HepG2 (cell line): Measurements from ENCODE around the gene SPHK1. TPM values are rescaled to one million over a fixed set of nuclear protein-coding genes. Genes with fewer than 3 reads are reported as not detected.

Experiments
- BRD4 ChIP-seq: sonication (generic); formaldehyde crosslinking; IDR thresholded peaks from 2 replicates; pipeline ENCODE4 v1.4.0; 2020; ENCODE audit warnings: missing genetic modification reagents
- CEBPG ChIP-seq: IDR thresholded peaks from 2 replicates; pipeline ENCODE4 v1.6.1; 2016
- CREM ChIP-seq, 2 experiments: sonication (generic) in 1 of 2; formaldehyde crosslinking in 1 of 2; IDR thresholded peaks; 2 replicates each; pipeline versions ENCODE4 v1.4.0 to v1.6.1; 2016 to 2020; ENCODE audit warnings: antibody characterized with exemption in 1 of 2, mild to moderate bottlenecking in 1 of 2, missing genetic modification reagents in 1 of 2
- DMAP1 ChIP-seq: IDR thresholded peaks from 2 replicates; pipeline ENCODE4 v1.6.1; 2016
- FOXA1 ChIP-seq, 2 experiments: fragments of 450-650 bp in 1 of 2; sonication (generic) in 1 of 2; formaldehyde crosslinking in 1 of 2; IDR thresholded peaks; 2 replicates each; pipeline versions ENCODE4 v1.4.0 to v1.6.1; 2016 to 2020; ENCODE audit warnings: missing genetic modification reagents in 1 of 2
- IRF9 ChIP-seq: sonication (generic); formaldehyde crosslinking; IDR thresholded peaks from 2 replicates; pipeline ENCODE4 v1.8.0; 2022; ENCODE audit warnings: missing genetic modification reagents, mild to moderate bottlenecking, borderline replicate concordance
- KLF9 ChIP-seq: IDR thresholded peaks from 2 replicates; pipeline ENCODE4 v1.6.1; 2016; ENCODE audit warnings: low read depth
- NCOA1 ChIP-seq: sonication (generic); formaldehyde crosslinking; IDR thresholded peaks from 2 replicates; pipeline ENCODE4 v1.9.0; 2021; ENCODE audit warnings: missing genetic modification reagents
- NFKBIZ ChIP-seq: IDR thresholded peaks from 2 replicates; pipeline ENCODE4 v1.6.1; 2018; ENCODE audit warnings: missing genetic modification reagents, missing compliant biosample characterization
- NONO ChIP-seq, 2 experiments: fragments of 450-650 bp in 1 of 2; sonication (generic) in 1 of 2; formaldehyde crosslinking in 1 of 2; IDR thresholded peaks in 1 of 2; conservative IDR thresholded peaks in 1 of 2; 2 replicates each; pipeline versions ENCODE4 v1.6.1 to v1.8.0; 2017 to 2022; ENCODE audit warnings: mild to moderate bottlenecking in 1 of 2, missing genetic modification reagents in 1 of 2, moderate library complexity in 1 of 2
- SMYD3 ChIP-seq: sonication (generic); formaldehyde crosslinking; IDR thresholded peaks from 2 replicates; pipeline ENCODE4 v1.8.1; 2023; ENCODE audit warnings: mild to moderate bottlenecking, missing genetic modification reagents
- SP5 ChIP-seq: IDR thresholded peaks from 2 replicates; pipeline ENCODE4 v1.6.1; 2016; ENCODE audit warnings: low read depth, borderline replicate concordance
- TBX3 ChIP-seq: fragments of 450-650 bp; IDR thresholded peaks from 2 replicates; pipeline ENCODE4 v1.6.1; 2017; ENCODE audit warnings: antibody characterized with exemption, mild to moderate bottlenecking, inconsistent platforms, borderline replicate concordance
- WIZ ChIP-seq: sonication (generic); formaldehyde crosslinking; IDR thresholded peaks from 2 replicates; pipeline ENCODE4 v1.5.1; 2020; ENCODE audit warnings: mild to moderate bottlenecking, missing genetic modification reagents
- ZBTB42 ChIP-seq: sonication (generic); formaldehyde crosslinking; IDR thresholded peaks from 2 replicates; pipeline ENCODE4 v1.5.0; 2020; ENCODE audit warnings: mild to moderate bottlenecking, missing genetic modification reagents
- ZNF10 ChIP-seq: sonication (generic); formaldehyde crosslinking; IDR thresholded peaks from 2 replicates; pipeline ENCODE4 v1.4.0; 2020; ENCODE audit warnings: mild to moderate bottlenecking, low read depth, missing genetic modification reagents, borderline replicate concordance
- ZNF180 ChIP-seq: sonication (generic); formaldehyde crosslinking; IDR thresholded peaks from 2 replicates; pipeline ENCODE4 v1.4.0; 2020; ENCODE audit warnings: low read depth, missing genetic modification reagents, borderline replicate concordance
- ZNF20 ChIP-seq: sonication (generic); formaldehyde crosslinking; IDR thresholded peaks from 2 replicates; pipeline ENCODE4 v1.4.0; 2020; ENCODE audit warnings: mild to moderate bottlenecking, moderate library complexity, missing genetic modification reagents
- ZNF552 ChIP-seq: sonication (generic); formaldehyde crosslinking; IDR thresholded peaks from 2 replicates; pipeline ENCODE4 v1.9.0; 2022; ENCODE audit warnings: missing genetic modification reagents, mild to moderate bottlenecking, borderline replicate concordance
- ZNF557 ChIP-seq: sonication (generic); formaldehyde crosslinking; IDR thresholded peaks from 2 replicates; pipeline ENCODE4 v1.4.0; 2020; ENCODE audit warnings: missing genetic modification reagents
- ZNF737 ChIP-seq: sonication (generic); formaldehyde crosslinking; IDR thresholded peaks from 2 replicates; pipeline ENCODE4 v1.5.0; 2020; ENCODE audit warnings: missing genetic modification reagents, mild to moderate bottlenecking, borderline replicate concordance
- ZNF839 ChIP-seq: sonication (generic); formaldehyde crosslinking; IDR thresholded peaks from 2 replicates; pipeline ENCODE4 v1.4.0; 2020; ENCODE audit warnings: missing genetic modification reagents, mild to moderate bottlenecking, borderline replicate concordance
- polyA plus RNA-seq, 8 experiments: library from polyadenylated mRNA; depleted of rRNA in 3 of 8; stranded (reverse) in 7 of 8; unstranded in 1 of 8; fragments of >200 nt; fragmentation: Illumina TruSeq in 4 of 8; extraction: Trizol in 4 of 8; gene quantifications; 2 replicates each; pipeline versions ENCODE4 v1.2.1 to v1.2.3, GENCODE V29; 2011 to 2016; ENCODE audit warnings: low read depth in 4 of 8, missing spikeins in 1 of 8, mixed read lengths in 1 of 8; ENCODE audit not compliant: insufficient read depth in 1 of 8
- total RNA-seq, 5 experiments: library from RNA; depleted of rRNA; stranded (reverse); fragments of >200 nt; fragmentation: Illumina TruSeq; extraction: Trizol; gene quantifications; 2 replicates each; pipeline ENCODE4 v1.2.3, GENCODE V29; 2016; ENCODE audit warnings: low read depth in 1 of 5
- TF ChIP-seq, protein P1 (sequence below): sonication (generic); formaldehyde crosslinking; IDR thresholded peaks from 2 replicates; pipeline ENCODE4 v1.5.1; 2020; ENCODE audit warnings: missing genetic modification reagents, mild to moderate bottlenecking, borderline replicate concordance
- TF ChIP-seq, protein P2 (sequence below): IDR thresholded peaks from 2 replicates; pipeline ENCODE4 v1.6.1; 2016

Gene SPHK1
- total and polyA plus RNA-seq, 2 of the 13 experiments (the other 11 are each of a cell fraction or from before 2014, with no cell fraction given): 129 to 160 TPM

- TF ChIP-seq, protein P1, sequence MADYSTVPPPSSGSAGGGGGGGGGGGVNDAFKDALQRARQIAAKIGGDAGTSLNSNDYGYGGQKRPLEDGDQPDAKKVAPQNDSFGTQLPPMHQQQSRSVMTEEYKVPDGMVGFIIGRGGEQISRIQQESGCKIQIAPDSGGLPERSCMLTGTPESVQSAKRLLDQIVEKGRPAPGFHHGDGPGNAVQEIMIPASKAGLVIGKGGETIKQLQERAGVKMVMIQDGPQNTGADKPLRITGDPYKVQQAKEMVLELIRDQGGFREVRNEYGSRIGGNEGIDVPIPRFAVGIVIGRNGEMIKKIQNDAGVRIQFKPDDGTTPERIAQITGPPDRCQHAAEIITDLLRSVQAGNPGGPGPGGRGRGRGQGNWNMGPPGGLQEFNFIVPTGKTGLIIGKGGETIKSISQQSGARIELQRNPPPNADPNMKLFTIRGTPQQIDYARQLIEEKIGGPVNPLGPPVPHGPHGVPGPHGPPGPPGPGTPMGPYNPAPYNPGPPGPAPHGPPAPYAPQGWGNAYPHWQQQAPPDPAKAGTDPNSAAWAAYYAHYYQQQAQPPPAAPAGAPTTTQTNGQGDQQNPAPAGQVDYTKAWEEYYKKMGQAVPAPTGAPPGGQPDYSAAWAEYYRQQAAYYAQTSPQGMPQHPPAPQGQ (CRISPR knock-in tag): peak; percentile 91; the same call in 1 of the 2 replicates
- peak; percentile 28; the same call in 1 of the 2 replicates for TF ChIP-seq CEBPG
- peak; percentile 97 for TF ChIP-seq ZNF552 (CRISPR knock-in tag)
- TF ChIP-seq BRD4: no peak; the same call in none of the 2 replicates
- TF ChIP-seq, protein P2, sequence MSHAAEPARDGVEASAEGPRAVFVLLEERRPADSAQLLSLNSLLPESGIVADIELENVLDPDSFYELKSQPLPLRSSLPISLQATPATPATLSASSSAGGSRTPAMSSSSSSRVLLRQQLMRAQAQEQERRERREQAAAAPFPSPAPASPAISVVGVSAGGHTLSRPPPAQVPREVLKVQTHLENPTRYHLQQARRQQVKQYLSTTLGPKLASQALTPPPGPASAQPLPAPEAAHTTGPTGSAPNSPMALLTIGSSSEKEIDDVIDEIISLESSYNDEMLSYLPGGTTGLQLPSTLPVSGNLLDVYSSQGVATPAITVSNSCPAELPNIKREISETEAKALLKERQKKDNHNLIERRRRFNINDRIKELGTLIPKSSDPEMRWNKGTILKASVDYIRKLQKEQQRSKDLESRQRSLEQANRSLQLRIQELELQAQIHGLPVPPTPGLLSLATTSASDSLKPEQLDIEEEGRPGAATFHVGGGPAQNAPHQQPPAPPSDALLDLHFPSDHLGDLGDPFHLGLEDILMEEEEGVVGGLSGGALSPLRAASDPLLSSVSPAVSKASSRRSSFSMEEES (CRISPR knock-in tag): peak; percentile 96
- TF ChIP-seq ZBTB42 (CRISPR knock-in tag): peak; percentile 89
- 0 out of 2 replicates have a peak, but pooled peaks have one; percentile 8 for TF ChIP-seq NCOA1 (CRISPR knock-in tag)
- TF ChIP-seq SP5 (CRISPR knock-in tag): peak; percentile 58; the same call in 1 of the 2 replicates
- peak; percentile 89; the same call in 1 of the 2 replicates for TF ChIP-seq KLF9 (CRISPR knock-in tag)
- no peak for TF ChIP-seq ZNF10 (CRISPR knock-in tag)
- TF ChIP-seq ZNF180 (CRISPR knock-in tag): peak; percentile 94; the same call in 1 of the 2 replicates
- TF ChIP-seq DMAP1: peak; percentile 92; the same call in 1 of the 2 replicates
- TF ChIP-seq SMYD3 (CRISPR knock-in tag): peak; percentile 97
- TF ChIP-seq CREM (IDR thresholded peaks at IDR 0.05): no peak
- no peak for TF ChIP-seq CREM (CRISPR knock-in tag; IDR thresholded peaks at IDR 0.05)
- TF ChIP-seq ZNF839 (CRISPR knock-in tag): peak; percentile 48; the same call in 1 of the 2 replicates
- TF ChIP-seq FOXA1 (IDR thresholded peaks at IDR 0.05): no peak
- peak; percentile 41 for TF ChIP-seq FOXA1 (CRISPR knock-in tag; IDR thresholded peaks at IDR 0.05)
- TF ChIP-seq ZNF20 (CRISPR knock-in tag): no peak
- peak; percentile 83; the same call in 1 of the 2 replicates for TF ChIP-seq WIZ (CRISPR knock-in tag)
- TF ChIP-seq ZNF737 (CRISPR knock-in tag): peak; percentile 97
- peak; percentile 98 for TF ChIP-seq ZNF557 (CRISPR knock-in tag)
- peak; percentile 73; the same call in 1 of the 2 replicates for TF ChIP-seq NFKBIZ (CRISPR knock-in tag)
- TF ChIP-seq TBX3: no peak
- TF ChIP-seq IRF9 (CRISPR knock-in tag): peak; percentile 90
- no peak for TF ChIP-seq NONO (IDR thresholded peaks at IDR 0.05)
- peak; percentile 72 for TF ChIP-seq NONO (CRISPR knock-in tag; conservative IDR thresholded peaks at IDR 0.05)
These were observed 1.7 kb downstream of the SPHK1 start (continued) for GRCh38 chr17:76385892-76386786.
